HepG2 (cell line): ENCODE data around the gene FOXRED2. TPM values are rescaled to one million over a fixed set of nuclear protein-coding genes. Genes with fewer than 3 reads are reported as not detected.

ENCODE experiments used
- CHCHD3 ChIP-seq: sonication (generic); formaldehyde crosslinking; IDR thresholded peaks from 2 replicates; pipeline ENCODE4 v1.8.0; 2022; ENCODE audit warnings: mild to moderate bottlenecking, missing genetic modification reagents, moderate library complexity
- GFI1 ChIP-seq: sonication (generic); formaldehyde crosslinking; IDR thresholded peaks from 2 replicates; pipeline ENCODE4 v1.5.0; 2020; ENCODE audit warnings: missing genetic modification reagents, mild to moderate bottlenecking, borderline replicate concordance
- KDM2A ChIP-seq: sonication (generic); formaldehyde crosslinking; IDR thresholded peaks from 2 replicates; pipeline ENCODE4 v1.4.0; 2020; ENCODE audit warnings: low read depth, missing genetic modification reagents, borderline replicate concordance
- PITX1 ChIP-seq: sonication (generic); formaldehyde crosslinking; IDR thresholded peaks from 2 replicates; pipeline ENCODE4 v1.5.1; 2020; ENCODE audit warnings: mild to moderate bottlenecking, missing genetic modification reagents
- RFXAP ChIP-seq: sonication (generic); formaldehyde crosslinking; IDR thresholded peaks from 2 replicates; pipeline ENCODE4 v1.4.0; 2020; ENCODE audit warnings: missing genetic modification reagents, borderline replicate concordance
- SOX6 ChIP-seq, 2 experiments: fragments of 450-650 bp in 1 of 2; sonication (generic) in 1 of 2; formaldehyde crosslinking in 1 of 2; IDR thresholded peaks; 2 replicates each; pipeline versions ENCODE4 v1.4.0 to v1.6.1; 2017 to 2020; ENCODE audit warnings: antibody characterized with exemption in 1 of 2, mild to moderate bottlenecking in 1 of 2, missing genetic modification reagents in 1 of 2
- STAG1 ChIP-seq: sonication (generic); formaldehyde crosslinking; IDR thresholded peaks from 2 replicates; pipeline ENCODE4 v1.4.0; 2020; ENCODE audit warnings: missing genetic modification reagents
- THRA ChIP-seq: sonication (generic); formaldehyde crosslinking; IDR thresholded peaks from 2 replicates; pipeline ENCODE4 v1.4.0; 2020; ENCODE audit warnings: missing genetic modification reagents, borderline replicate concordance
- ZFP1 ChIP-seq: IDR thresholded peaks from 2 replicates; pipeline ENCODE4 v1.6.1; 2016
- ZFP36L1 ChIP-seq: sonication (generic); formaldehyde crosslinking; IDR thresholded peaks from 2 replicates; pipeline ENCODE4 v1.8.0; 2022; ENCODE audit warnings: mild to moderate bottlenecking, missing genetic modification reagents, moderate library complexity
- ZNF160 ChIP-seq: sonication (generic); formaldehyde crosslinking; IDR thresholded peaks from 2 replicates; pipeline ENCODE4 v1.8.0; 2022; ENCODE audit warnings: mild to moderate bottlenecking, inconsistent platforms, missing genetic modification reagents
- ZNF205 ChIP-seq: IDR thresholded peaks from 2 replicates; pipeline ENCODE4 v1.6.1; 2018; ENCODE audit warnings: missing biosample characterization, missing genetic modification reagents
- ZNF230 ChIP-seq: sonication (generic); formaldehyde crosslinking; IDR thresholded peaks from 2 replicates; pipeline ENCODE4 v1.4.0; 2020; ENCODE audit warnings: mild to moderate bottlenecking, missing genetic modification reagents
- ZNF430 ChIP-seq: sonication (generic); formaldehyde crosslinking; IDR thresholded peaks from 2 replicates; pipeline ENCODE4 v1.9.0; 2021; ENCODE audit warnings: mild to moderate bottlenecking, missing genetic modification reagents
- ZNF788 ChIP-seq: sonication (generic); formaldehyde crosslinking; IDR thresholded peaks from 2 replicates; pipeline ENCODE4 v1.5.0; 2020; ENCODE audit warnings: mild to moderate bottlenecking, missing genetic modification reagents, borderline replicate concordance
- polyA plus RNA-seq, 8 experiments: library from polyadenylated mRNA; depleted of rRNA in 3 of 8; stranded (reverse) in 7 of 8; unstranded in 1 of 8; fragments of >200 nt; fragmentation: Illumina TruSeq in 4 of 8; extraction: Trizol in 4 of 8; gene quantifications; 2 replicates each; pipeline versions ENCODE4 v1.2.1 to v1.2.3, GENCODE V29; 2011 to 2016; ENCODE audit warnings: low read depth in 4 of 8, missing spikeins in 1 of 8, mixed read lengths in 1 of 8; ENCODE audit not compliant: insufficient read depth in 1 of 8
- total RNA-seq, 5 experiments: library from RNA; depleted of rRNA; stranded (reverse); fragments of >200 nt; fragmentation: Illumina TruSeq; extraction: Trizol; gene quantifications; 2 replicates each; pipeline ENCODE4 v1.2.3, GENCODE V29; 2016; ENCODE audit warnings: low read depth in 1 of 5
- TF ChIP-seq, protein P1 (sequence below): sonication (generic); formaldehyde crosslinking; IDR thresholded peaks from 2 replicates; pipeline ENCODE4 v1.4.0; 2020; ENCODE audit warnings: missing genetic modification reagents
- TF ChIP-seq, protein P2 (sequence below): sonication (generic); formaldehyde crosslinking; IDR thresholded peaks from 2 replicates; pipeline ENCODE4 v1.8.0; 2022; ENCODE audit warnings: low read depth, missing genetic modification reagents
- TF ChIP-seq, protein P3 (sequence below): sonication (generic); formaldehyde crosslinking; IDR thresholded peaks from 2 replicates; pipeline ENCODE4 v1.5.1; 2020; ENCODE audit warnings: missing genetic modification reagents, mild to moderate bottlenecking, borderline replicate concordance
- TF ChIP-seq, protein P4 (sequence below): sonication (generic); formaldehyde crosslinking; IDR thresholded peaks from 2 replicates; pipeline ENCODE4 v1.5.0; 2020; ENCODE audit warnings: mild to moderate bottlenecking, low read depth, missing genetic modification reagents, borderline replicate concordance

FOXRED2 gene
- total and polyA plus RNA-seq, 2 of the 13 experiments (the other 11 are each of a cell fraction or from before 2014, with no cell fraction given): 9.3 to 28.1 TPM

- TF ChIP-seq, protein P1, sequence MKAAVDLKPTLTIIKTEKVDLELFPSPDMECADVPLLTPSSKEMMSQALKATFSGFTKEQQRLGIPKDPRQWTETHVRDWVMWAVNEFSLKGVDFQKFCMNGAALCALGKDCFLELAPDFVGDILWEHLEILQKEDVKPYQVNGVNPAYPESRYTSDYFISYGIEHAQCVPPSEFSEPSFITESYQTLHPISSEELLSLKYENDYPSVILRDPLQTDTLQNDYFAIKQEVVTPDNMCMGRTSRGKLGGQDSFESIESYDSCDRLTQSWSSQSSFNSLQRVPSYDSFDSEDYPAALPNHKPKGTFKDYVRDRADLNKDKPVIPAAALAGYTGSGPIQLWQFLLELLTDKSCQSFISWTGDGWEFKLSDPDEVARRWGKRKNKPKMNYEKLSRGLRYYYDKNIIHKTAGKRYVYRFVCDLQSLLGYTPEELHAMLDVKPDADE (CRISPR knock-in tag): peak; percentile 50; the same call in 1 of the 2 replicates
- TF ChIP-seq SOX6 (IDR thresholded peaks at IDR 0.05) (no peak), SOX6 (CRISPR knock-in tag; IDR thresholded peaks at IDR 0.05) (peak; percentile 70; the same call in 1 of the 2 replicates), KDM2A (CRISPR knock-in tag) (peak; percentile 94), STAG1 (no peak), ZNF430 (CRISPR knock-in tag) (peak; percentile 84; the same call in 1 of the 2 replicates), ZNF788 (CRISPR knock-in tag) (peak; percentile 79; the same call in 1 of the 2 replicates), CHCHD3 (CRISPR knock-in tag) (peak; percentile 28; the same call in 1 of the 2 replicates), ZNF230 (CRISPR knock-in tag) (peak; percentile 82), THRA (CRISPR knock-in tag) (no peak), ZNF205 (CRISPR knock-in tag) (peak; percentile 62; the same call in 1 of the 2 replicates), ZFP1 (CRISPR knock-in tag) (no peak; the same call in 1 of the 2 replicates), RFXAP (CRISPR knock-in tag) (peak; percentile 95), PITX1 (CRISPR knock-in tag) (peak; percentile 17; the same call in 1 of the 2 replicates), GFI1 (CRISPR knock-in tag) (peak; percentile 78; the same call in 1 of the 2 replicates), ZNF160 (CRISPR knock-in tag) (peak; percentile 29), ZFP36L1 (CRISPR knock-in tag) (no peak; the same call in 1 of the 2 replicates)
- TF ChIP-seq, protein P2, sequence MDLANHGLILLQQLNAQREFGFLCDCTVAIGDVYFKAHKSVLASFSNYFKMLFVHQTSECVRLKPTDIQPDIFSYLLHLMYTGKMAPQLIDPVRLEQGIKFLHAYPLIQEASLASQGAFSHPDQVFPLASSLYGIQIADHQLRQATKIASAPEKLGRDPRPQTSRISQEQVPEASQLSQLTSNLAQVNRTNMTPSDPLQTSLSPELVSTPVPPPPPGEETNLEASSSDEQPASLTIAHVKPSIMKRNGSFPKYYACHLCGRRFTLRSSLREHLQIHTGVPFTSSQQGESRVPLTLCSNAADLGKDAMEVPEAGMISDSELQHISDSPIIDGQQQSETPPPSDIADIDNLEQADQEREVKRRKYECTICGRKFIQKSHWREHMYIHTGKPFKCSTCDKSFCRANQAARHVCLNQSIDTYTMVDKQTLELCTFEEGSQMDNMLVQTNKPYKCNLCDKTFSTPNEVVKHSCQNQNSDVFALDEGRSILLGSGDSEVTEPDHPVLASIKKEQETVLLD (CRISPR knock-in tag): peak; percentile 97
- TF ChIP-seq, protein P3, sequence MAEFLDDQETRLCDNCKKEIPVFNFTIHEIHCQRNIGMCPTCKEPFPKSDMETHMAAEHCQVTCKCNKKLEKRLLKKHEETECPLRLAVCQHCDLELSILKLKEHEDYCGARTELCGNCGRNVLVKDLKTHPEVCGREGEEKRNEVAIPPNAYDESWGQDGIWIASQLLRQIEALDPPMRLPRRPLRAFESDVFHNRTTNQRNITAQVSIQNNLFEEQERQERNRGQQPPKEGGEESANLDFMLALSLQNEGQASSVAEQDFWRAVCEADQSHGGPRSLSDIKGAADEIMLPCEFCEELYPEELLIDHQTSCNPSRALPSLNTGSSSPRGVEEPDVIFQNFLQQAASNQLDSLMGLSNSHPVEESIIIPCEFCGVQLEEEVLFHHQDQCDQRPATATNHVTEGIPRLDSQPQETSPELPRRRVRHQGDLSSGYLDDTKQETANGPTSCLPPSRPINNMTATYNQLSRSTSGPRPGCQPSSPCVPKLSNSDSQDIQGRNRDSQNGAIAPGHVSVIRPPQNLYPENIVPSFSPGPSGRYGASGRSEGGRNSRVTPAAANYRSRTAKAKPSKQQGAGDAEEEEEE (CRISPR knock-in tag): no peak; the same call in 1 of the 2 replicates
- TF ChIP-seq, protein P4, sequence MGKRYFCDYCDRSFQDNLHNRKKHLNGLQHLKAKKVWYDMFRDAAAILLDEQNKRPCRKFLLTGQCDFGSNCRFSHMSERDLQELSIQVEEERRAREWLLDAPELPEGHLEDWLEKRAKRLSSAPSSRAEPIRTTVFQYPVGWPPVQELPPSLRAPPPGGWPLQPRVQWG (CRISPR knock-in tag): no peak
Measured at GRCh38 chr22:36528795-36529751, 22.2 kb upstream of the FOXRED2 start, which contains the start of gene EIF3D (continued).
